HG02973 (cell line): ENCODE data around the gene GTF2E1.
"Not testable (repeated sequence)": the region's sequence is repeated elsewhere in the genome, so short reads cannot be mapped to it uniquely, and the experiment has no call there.

Experiments used
- ATAC-seq: cut with Tn5 transposase; IDR thresholded peaks from one replicate; pipeline ENCODE4 v1.9.1; 2021; ENCODE audit warnings: moderate library complexity; ENCODE audit not compliant: unreplicated experiment

The GTF2E1 gene

DNA sequence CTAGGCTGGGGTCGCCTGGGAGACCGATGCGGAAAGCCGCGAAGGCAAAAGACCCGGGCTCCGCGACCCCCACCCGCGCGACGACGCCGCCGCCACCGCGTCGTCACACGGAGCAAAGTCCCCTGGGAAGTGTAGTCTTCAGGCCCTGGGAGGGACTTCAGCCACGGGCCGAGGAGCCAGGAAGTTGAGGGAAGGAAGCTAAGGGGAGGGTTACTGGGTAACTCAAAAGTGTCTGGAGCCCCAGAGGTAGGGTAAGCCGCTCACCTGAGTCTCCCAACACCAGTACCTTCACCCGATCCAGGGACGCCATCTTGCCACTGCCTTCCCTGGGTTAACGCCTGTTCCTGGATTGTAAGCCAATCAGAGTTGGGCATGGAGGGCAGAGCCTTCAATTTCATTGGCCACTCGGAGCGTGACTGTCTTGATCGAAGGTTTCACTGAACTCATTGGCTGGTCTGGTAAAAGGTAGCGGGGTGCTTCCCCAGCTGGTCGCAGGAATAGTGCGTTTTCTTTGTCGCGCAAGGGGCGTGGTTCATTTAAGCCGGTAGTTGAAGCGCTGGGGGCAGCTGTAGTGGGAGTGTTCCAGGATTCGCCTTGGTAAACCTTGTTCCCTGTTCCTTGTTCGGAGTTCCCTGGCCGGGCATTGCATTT, at the start of gene GTF2E1, which contains the start of gene RABL3:
GTF2E1 (plus strand) TSS at position 547 of the 651 bp plus-strand sequence. CDS start 7,809 bp downstream, outside the sequence.
RABL3 (minus strand) TSS at position 319 of the 651 bp plus-strand sequence; CDS start at position 310, 9 bp downstream.
- ATAC-seq, result peak; percentile 98

DNA sequence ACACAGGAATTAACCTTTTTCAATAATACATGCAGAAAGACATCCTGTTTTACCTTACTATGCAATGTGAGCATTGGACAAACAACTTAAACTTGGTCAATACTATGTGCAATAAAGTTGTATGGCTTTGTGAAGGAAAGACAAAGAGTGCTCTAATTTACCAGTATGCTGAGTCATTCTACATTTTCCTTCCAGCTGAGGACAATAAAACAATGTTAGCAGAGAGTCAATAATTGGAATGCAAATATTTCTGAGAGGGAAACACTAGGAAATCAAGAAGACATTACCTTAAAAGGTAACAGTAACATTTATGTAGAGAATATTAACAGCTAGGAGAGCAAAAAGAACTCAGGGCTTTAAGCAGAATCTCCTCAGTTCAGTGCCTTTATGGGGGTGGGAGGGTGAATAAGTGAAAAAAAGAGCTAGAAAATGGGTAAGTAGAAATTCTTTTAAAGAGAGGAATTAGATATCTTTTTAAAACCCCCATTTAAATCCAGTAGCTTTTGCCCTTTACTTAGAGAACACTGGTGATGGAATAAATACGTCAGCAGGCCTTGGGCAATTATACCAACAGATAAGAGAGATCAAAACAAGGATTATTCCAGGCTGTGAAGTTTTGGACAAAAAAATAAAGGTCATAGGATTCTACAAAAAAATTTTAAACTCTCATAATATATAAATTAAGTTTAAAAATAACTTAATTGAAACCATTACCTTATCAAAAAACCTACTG, 48.9 kb upstream of the GTF2E1 start:
- ATAC-seq, result no peak

- ATAC-seq, result no peak
Observed at GRCh38 chr3:120699333-120699732, 43.2 kb upstream of the GTF2E1 start.

- ATAC-seq, result no peak
Observed at GRCh38 chr3:120705884-120706582, 36.5 kb upstream of the GTF2E1 start.

- no peak for ATAC-seq
Observed at GRCh38 chr3:120706950-120707349, 35.6 kb upstream of the GTF2E1 start.

DNA sequence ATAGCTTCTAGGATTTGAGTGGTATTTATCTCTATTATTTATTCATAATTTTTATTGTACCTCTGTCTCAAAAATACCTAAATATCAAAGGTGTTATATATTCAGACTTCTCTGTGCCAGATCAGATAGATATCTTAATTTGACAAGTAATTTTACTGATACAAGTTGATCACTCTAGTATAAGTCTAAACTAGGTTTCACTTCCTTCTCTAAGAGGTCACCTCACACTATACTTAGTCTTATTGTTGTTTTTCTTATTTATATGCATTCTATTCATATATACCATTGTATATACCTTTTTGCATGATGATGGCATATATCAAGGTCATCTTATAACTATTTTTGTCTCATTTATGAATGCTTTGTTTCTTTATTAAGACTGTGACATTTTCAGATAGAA, 34.1 kb upstream of the GTF2E1 start:
- peak; percentile 74 for ATAC-seq

GRCh38 chr3:120710369-120710768, 32.2 kb upstream of the GTF2E1 start:
- no peak for ATAC-seq

DNA sequence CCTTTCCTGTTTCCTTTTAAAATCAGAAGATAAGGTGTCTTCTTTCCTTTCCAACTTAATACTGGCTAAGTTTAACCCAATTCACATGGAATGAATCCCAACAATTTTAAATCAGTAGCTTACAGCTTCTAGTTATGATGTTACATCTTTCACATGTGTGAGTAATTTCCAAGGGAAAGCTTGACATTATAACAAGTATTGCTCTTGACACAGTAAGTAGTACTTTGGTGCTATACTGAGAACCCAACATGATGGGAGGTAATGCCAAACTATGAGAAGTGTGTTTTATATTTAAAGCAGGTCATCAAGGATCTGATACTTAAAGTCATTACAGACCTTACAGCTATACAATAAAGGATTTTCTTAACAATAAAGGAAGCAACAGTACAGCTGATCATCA, 29.3 kb upstream of the GTF2E1 start:
- no peak for ATAC-seq

- ATAC-seq, result not testable (repeated sequence)
Observed at GRCh38 chr3:120719167-120719834, 23.2 kb upstream of the GTF2E1 start.

DNA sequence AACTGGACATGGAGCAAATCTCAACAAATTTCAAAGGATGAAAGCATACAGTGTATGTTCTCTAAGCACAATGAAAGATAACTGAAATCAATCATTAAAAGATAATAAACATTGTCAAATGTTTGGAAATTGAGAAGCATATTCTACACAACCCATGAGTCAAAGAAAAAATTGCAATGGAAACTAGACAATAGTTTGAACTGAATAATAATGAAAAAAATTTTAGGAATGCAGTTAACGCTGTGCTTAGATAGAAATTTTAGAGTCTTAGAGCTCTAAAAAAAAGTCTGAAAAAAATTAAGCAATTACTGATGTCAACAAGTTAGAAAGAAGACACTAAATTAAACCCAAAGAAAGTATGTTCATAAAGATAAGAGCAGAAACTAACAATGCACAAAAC, 15.8 kb upstream of the GTF2E1 start:
- ATAC-seq, result no peak

DNA sequence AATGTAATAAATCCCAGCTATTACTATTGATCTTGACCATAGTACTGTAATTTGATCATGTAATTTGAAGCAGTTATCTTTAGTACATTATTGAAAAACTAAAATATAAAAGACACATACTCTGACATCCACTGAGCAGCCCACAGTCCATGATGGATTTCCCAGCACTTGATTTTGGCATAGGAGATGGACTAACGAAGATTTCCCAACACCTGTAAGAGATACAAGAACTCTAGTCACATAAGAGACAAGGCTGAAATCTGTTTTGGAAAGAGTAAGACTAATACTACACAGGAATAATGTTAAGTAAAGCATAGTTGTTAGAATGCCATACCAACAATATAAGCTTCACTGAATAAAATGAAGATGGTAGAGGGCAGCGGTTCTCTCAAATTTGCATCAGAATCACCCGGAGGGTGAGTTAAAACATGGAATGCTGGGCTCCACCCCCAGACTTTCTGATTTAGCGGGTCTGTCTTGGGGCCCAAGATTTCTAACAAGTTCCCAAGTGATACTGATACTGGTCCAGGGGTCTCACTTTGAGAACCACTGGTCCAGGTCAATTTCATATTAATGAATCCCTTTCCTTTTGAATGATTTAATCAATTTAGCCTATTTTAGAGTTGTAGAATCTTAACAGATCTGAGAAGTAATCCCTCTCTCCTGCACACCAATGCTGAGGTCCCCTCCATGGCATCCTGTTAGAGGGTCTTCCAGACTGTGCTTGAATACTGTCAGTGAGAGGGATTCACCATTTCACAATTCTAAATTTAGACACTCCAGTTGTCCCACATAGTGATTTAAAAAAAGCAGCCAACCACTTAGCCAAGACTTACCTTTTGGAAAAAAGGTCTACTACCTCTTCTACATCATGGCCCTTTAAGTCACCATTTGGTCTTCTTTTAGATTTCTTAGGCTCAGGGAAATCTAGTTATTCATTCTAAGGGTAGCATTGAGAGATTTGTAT, 11.7 kb upstream of the GTF2E1 start:
- no peak for ATAC-seq

DNA sequence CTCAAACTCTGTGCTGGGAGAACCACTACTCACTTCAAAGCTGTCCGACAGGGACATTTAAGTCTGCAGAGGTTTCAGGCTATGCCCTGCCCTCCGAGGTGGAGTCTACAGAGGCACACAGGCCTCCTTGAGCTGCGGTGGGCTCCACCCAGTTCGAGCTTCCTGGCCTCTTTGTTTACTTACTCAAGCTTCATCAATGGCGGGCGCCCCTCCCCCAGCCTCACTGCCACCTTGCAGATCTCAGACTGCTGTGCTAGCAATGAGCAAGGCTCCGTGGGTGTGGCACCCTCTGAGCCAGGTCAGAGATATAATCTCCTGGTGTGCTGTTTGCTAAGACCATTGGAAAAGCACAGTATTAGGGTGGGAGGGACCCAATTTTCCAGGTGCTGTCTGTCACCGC, 4.5 kb upstream of the GTF2E1 start:
- ATAC-seq, result not testable (repeated sequence)

DNA sequence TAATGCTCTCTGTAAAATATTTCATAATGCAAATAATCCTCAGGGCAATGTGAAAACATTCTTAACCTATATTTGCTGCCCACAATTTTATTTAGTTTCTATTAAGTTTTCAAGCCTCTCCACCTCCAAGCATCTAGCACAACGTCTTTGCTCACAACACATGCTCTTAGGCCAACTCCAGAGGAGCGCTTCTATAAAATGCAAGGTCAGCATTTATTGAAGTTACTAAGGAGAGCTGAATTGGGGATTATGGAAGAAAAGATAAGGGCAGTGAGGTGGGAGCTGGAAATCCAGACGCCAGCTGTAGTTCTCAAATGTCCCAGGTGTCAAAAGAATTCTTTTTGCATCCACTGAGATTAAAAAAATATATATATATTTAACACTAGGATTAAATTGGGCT, 1.2 kb upstream of the GTF2E1 start:
- ATAC-seq, result no peak

- ATAC-seq, result peak; percentile 24
Observed at GRCh38 chr3:120741837-120742197, 727 bp upstream of the GTF2E1 start.

DNA sequence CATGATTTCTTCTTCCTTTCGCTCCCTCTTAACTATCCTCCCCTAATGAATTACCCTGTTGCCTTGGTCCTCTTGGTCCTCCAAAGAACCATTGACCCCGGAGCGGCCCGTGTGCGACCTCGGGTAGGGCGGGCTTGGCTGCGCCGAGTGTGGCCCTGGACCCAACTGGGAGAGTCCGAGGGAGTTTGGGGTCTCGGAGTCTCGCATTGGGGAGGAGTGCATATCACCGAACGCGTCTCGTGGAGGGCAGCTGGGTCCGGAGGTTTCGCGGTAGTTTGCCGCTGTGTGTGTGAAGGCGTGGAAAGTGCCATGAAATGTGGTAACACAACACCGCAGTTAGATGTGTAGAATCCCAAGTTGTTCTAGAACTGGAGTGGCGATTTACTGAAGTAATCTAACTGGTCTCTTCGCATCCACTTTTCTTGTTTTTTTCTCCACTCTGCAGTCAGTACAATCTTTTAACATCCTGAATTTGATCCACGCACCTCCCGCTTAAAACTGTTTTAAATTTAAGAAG, 363 bp downstream of the GTF2E1 start:
- peak; percentile 11 for ATAC-seq

GRCh38 chr3:120743556-120744195, 1.1 kb downstream of the GTF2E1 start:
- no peak for ATAC-seq

DNA sequence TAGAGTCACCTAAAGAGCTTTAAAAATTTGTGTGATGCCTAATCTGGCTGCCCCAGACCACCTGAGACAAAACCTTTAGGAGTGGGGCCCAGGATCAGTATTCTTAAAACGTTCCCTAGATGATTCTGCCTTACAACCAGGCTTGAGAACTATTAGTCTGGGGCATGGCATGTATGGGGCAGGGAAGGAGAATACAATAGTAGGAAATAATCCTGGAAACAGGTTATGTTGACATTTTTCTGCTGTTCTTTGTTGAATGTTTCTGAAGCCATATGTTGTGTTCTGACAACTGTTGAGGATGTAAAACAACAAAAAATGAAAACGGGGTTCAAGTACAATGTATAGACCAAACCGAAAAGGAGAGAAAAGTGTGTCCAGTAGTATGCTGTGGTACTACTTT, 2.9 kb downstream of the GTF2E1 start:
- no peak for ATAC-seq

DNA sequence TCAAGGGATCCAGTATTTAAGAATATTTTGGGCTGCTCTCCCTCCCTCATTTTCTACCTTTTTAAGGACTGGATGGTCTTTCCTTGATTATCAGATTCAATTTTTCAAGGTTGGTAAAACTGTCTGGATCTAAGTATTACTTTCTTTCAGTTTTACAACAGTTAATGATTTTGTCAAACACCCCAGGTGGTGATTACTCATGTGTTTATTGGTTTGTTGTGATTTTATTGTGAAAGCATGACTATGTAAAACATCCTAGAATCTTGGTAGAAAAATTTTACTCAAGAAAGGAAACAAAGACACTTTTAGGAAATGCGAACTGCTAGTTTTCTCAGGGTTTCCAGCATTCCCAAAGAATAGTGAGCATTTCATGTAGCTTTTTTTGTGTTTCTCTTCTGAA, 7.3 kb downstream of the GTF2E1 start:
- ATAC-seq, result no peak

GRCh38 chr3:120752230-120752629, 9.7 kb downstream of the GTF2E1 start:
- ATAC-seq, result no peak
